Muscle layer of duodenum (tissue), 2 donors: Measurements from ENCODE around the gene B3GNT2.
A peak's percentile ranks its signal among the peaks of the same experiment; 100 is the strongest.
"Not testable (repeated sequence)": the region's sequence is repeated elsewhere in the genome, so short reads cannot be mapped to it uniquely, and the experiment has no call there.

Experiments
- H3K27ac ChIP-seq: one replicate; pipeline ENCODE4 v1.7.0; 2013; ENCODE audit warnings: mild to moderate bottlenecking, low read length
- H3K27me3 ChIP-seq: one replicate; pipeline ENCODE4 v1.7.0; 2013; ENCODE audit warnings: low read depth, mild to moderate bottlenecking, control low read depth, low read length
- H3K36me3 ChIP-seq, 2 donors: one replicate each; pipeline ENCODE4 v1.7.0; 2013; ENCODE audit warnings: low read length in 2 of 2, control low read depth in 1 of 2, mild to moderate bottlenecking in 1 of 2; ENCODE audit not compliant: insufficient read depth in 2 of 2, control insufficient read depth in 1 of 2
- H3K4me1 ChIP-seq, 2 donors: one replicate each; pipeline ENCODE4 v1.7.0; 2013; ENCODE audit warnings: low read length in 2 of 2, mild to moderate bottlenecking in 2 of 2, control low read depth in 1 of 2, moderate library complexity in 1 of 2; ENCODE audit not compliant: insufficient read depth in 2 of 2, control insufficient read depth in 1 of 2
- H3K4me3 ChIP-seq, 2 donors: one replicate each; pipeline ENCODE4 v1.7.0; 2013; ENCODE audit warnings: low read length in 2 of 2, low read depth in 1 of 2, mild to moderate bottlenecking in 1 of 2
- H3K9me3 ChIP-seq, 2 donors: one replicate each; pipeline ENCODE4 v1.7.0; 2013; ENCODE audit warnings: low read length in 2 of 2, control low read depth in 1 of 2, mild to moderate bottlenecking in 1 of 2; ENCODE audit not compliant: control insufficient read depth in 1 of 2
- donor health status: healthy.

B3GNT2 gene, protein sequence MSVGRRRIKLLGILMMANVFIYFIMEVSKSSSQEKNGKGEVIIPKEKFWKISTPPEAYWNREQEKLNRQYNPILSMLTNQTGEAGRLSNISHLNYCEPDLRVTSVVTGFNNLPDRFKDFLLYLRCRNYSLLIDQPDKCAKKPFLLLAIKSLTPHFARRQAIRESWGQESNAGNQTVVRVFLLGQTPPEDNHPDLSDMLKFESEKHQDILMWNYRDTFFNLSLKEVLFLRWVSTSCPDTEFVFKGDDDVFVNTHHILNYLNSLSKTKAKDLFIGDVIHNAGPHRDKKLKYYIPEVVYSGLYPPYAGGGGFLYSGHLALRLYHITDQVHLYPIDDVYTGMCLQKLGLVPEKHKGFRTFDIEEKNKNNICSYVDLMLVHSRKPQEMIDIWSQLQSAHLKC

DNA sequence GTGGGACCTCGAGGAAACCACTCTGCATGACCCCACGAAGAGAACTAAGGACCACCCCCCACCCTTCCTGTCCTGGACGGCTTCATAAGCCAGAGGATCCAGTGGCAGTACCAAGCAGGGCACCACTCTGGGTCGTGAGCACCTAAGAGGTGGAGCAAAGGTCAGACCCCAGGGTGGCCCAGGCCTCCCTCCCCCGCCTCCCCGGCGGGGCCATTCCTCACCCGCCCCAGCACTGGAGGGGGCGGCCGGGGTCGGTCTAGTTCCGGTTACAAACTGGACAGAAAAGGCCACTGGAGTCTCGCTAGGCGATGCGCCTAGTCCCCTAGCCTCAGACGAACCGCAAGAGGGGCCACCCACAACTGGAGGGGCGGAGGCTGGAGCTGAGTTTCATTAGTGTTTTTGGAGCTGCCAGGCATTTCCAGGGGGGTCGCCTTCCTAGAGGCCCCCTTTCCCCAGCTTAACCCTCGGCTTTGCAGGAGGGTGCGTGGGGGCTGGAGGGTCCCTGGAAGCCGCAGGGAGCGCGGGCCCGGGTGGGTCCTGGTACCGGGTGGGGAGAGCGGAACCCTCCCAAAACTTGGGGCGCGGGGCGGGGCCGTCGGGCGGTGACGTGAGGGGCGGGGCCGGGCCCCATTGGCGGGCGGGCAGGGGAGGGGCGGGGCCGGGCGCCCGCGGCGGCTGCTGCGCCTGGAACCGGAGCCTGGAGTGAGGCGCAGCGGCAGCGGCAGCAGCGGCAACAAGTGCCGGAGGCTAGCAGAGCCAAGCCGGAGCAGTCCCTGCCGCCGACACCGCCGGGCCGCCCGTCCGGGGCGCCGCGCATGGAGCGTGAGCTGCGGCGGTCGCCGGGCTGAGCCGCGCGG lies at the start of gene B3GNT2:
TSS of gene B3GNT2 (plus strand) at position 695 of the 857 bp plus-strand sequence. CDS start 26,106 bp downstream, outside the sequence.
- H3K4me3 ChIP-seq, result peak within 1 kb of the TSS; percentile 85 to 97
- no peaks in the 10 kb centered on the region for H3K9me3 ChIP-seq
- no peaks in the 10 kb centered on the region for H3K36me3 ChIP-seq
- no peaks in the 10 kb centered on the region for H3K27me3 ChIP-seq
- peak within 1 kb of the TSS; percentile 85 for H3K27ac ChIP-seq
- peaks cover 0 to 20% of the 10 kb centered on the region in 2 donors for H3K4me1 ChIP-seq

DNA sequence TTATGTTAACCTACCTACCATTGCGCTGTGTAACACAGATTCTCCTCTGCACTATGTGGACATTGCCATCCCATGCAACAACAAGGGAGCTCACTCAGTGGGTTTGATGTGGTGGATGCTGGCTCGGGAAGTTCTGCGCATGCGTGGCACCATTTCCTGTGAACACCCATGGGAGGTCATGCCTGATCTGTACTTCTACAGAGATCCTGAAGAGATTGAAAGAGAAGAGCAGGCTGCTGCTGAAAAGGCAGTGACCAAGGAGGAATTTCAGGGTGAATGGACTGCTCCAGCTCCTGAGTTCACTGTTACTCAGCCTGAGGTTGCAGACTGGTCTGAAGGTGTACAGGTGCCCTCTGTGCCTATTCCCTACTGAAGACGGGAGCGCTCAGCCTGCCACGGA lies 49.1 kb upstream of the B3GNT2 start:
- H3K27ac ChIP-seq, H3K4me1 ChIP-seq, H3K9me3 ChIP-seq, H3K4me3 ChIP-seq, H3K36me3 ChIP-seq, H3K27me3 ChIP-seq: not testable (repeated sequence)

DNA sequence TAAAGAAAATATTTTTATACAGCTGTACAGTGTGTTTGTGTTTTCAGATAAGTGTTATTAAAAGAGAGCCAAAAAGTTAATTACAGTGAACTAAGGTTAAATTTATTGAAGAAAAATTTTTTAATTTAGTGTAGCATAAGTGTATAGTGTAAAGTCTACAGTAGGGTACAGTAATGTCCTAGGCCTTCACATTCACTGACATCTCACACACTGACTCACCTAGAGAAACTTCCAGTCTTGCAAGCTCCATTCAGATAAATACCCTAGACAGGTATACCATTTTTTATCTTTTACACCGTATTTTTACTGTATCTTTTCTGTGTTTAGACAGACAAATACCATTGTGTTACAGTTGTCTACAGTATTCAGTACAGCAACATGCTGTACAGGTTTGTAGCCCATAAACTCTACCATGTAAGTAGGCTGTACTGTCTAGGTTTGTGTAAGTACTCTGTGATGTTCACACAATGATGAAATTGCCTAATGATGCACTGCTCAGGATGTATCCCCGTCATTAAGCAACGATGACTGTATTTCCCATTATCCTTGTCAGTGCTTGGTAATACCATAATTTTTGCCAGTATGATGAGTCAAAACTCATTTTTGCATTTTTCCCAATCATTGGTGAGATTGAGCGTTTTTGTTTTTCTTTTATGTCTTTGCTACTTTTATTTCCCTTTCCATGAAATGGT lies 48.2 kb upstream of the B3GNT2 start:
- Histone ChIP-seq H3K27ac (no peak overlapping the region), H3K36me3 (no peaks in the 10 kb centered on the region), H3K4me1 (no peaks in the 10 kb centered on the region), H3K9me3 (no peaks in the 10 kb centered on the region), H3K27me3 (no peaks in the 10 kb centered on the region), H3K4me3 (no peak overlapping the region)

DNA sequence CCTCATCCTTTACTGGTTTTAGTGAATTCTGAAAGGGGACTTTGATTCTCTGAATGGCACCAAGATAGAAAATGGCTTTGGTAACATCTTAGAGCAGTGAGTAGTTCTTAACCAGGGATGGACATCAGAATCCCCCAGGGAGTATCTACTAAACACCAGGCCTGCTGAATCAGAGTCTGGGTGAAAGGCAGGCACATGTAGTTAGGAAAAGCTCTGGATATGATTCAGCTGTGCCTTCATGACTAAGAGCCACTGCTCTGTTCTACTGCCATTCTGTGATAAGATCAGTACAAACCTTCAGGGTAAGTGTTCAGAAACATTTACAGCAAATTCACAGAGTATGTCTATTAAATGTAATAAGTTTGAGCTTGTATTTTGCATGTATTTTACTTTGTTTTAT lies 46.2 kb upstream of the B3GNT2 start:
- no peaks in the 10 kb centered on the region for H3K9me3 ChIP-seq
- H3K27ac ChIP-seq, result no peak overlapping the region
- no peaks in the 10 kb centered on the region for H3K36me3 ChIP-seq
- H3K4me3 ChIP-seq, result no peak overlapping the region
- no peaks in the 10 kb centered on the region for H3K27me3 ChIP-seq
- H3K4me1 ChIP-seq, result no peaks in the 10 kb centered on the region

DNA sequence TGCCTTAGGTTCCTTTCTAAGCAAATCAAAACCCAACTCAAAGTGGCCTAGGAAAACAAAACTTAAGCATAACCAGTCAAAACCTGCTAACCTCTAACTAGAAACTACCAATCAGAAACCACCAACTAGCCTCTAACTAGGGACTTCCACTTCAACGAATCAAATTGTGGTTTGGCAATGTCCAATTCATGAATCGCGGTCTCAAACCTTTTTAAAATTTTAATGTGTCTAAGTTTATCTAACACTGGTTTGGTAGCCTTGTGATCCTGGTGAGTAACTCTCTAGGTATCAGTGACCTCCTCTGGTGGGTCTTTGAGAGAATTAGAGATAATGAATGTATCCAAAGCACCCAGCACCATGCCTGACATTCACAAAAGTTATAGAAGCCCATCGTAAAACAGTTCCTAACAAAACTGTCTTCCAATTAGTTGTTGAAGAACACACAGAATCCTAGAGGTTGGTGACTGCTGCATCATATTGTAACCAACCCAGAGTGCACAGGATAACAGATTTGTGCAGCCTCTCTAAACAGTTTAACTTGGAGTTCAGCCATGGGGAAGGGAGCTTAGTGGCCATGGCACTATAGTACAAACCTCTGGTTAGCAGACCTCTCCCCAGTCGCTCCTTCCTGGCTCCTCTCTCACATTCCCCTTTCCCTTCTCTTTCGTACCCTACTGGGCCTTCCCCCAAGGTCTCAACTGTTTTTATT lies 45.2 kb upstream of the B3GNT2 start:
- Histone ChIP-seq H3K9me3 (no peaks in the 10 kb centered on the region), H3K4me3 (no peak overlapping the region), H3K27ac (no peak overlapping the region), H3K4me1 (no peaks in the 10 kb centered on the region), H3K27me3 (no peaks in the 10 kb centered on the region), H3K36me3 (no peaks in the 10 kb centered on the region)

DNA sequence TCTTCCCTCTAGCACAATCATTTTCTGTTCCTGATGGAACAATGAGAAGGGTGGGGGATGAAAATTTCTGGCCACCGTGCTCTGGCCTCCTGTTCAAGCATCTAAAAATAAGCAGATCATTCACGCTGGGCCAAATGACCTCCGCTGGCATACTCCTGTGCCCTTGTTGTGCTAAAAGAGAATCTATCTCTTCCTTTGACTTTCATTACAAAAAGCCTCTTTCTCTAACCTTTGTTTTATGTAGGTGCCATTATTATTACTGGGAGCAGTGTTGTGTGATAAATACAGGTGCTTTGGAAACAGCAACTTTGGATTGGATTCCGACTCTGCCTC lies 44.6 kb upstream of the B3GNT2 start:
- no peaks in the 10 kb centered on the region for H3K4me1 ChIP-seq
- H3K4me3 ChIP-seq, result no peak overlapping the region
- H3K27ac ChIP-seq, result no peak overlapping the region
- H3K27me3 ChIP-seq, result no peaks in the 10 kb centered on the region
- H3K36me3 ChIP-seq, result no peaks in the 10 kb centered on the region
- no peaks in the 10 kb centered on the region for H3K9me3 ChIP-seq

DNA sequence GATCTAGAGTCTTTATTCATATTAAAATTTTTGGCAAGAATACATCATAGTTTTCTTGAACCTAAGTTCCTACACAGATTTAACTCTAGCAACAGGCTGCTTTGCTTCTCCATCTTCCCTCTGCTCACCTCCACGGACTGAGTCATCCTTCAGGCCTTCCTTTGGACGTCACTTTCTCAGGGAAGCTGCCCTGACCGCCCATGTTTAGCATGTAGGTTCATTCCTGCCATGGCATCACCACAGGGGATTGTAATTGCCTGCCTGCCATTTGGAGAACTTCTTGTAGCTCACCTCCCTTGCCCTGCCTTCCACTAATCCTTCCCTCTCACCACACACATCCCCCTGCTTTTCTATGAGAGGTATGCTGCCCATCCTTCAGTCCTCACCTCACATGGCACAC lies 43.9 kb upstream of the B3GNT2 start:
- Histone ChIP-seq H3K27ac (no peak overlapping the region), H3K4me3 (no peak overlapping the region), H3K4me1 (no peaks in the 10 kb centered on the region), H3K27me3 (no peaks in the 10 kb centered on the region), H3K36me3 (no peaks in the 10 kb centered on the region), H3K9me3 (no peaks in the 10 kb centered on the region)

DNA sequence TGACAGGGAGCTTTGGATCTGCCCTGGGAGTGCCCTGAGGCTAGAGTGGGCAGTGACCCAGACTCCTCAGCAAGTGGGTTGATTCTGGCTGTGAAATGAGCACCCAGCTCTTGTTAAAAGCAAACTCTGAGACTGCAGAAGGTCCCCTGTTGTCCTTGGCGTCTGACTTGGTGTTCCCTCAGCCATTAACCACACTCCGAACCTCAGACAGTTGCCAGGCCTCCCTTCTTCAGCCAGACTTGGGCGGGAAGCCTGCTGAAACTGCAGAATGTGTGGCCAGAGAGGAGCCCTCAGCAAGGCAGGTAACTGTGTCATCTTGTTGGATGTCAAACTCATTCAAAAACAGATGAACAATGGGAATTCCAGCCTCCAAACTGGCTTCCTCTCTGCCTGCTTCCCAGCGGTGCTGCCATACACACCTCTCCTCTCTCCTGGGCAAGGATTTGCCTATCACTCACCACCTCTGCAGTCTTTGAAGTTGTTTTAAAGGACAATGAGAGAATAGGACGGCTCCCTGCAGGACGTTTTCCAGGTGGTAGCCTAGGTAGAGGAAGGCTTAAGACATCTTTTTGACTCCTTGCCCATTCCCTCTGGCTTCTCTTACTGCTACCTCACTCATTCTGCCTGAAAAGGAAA lies 38.9 kb upstream of the B3GNT2 start:
- no peaks in the 10 kb centered on the region for H3K36me3 ChIP-seq
- no peaks in the 10 kb centered on the region for H3K27me3 ChIP-seq
- no peaks in the 10 kb centered on the region for H3K4me1 ChIP-seq
- no peak overlapping the region for H3K27ac ChIP-seq
- no peaks in the 10 kb centered on the region for H3K9me3 ChIP-seq
- no peak overlapping the region for H3K4me3 ChIP-seq

DNA sequence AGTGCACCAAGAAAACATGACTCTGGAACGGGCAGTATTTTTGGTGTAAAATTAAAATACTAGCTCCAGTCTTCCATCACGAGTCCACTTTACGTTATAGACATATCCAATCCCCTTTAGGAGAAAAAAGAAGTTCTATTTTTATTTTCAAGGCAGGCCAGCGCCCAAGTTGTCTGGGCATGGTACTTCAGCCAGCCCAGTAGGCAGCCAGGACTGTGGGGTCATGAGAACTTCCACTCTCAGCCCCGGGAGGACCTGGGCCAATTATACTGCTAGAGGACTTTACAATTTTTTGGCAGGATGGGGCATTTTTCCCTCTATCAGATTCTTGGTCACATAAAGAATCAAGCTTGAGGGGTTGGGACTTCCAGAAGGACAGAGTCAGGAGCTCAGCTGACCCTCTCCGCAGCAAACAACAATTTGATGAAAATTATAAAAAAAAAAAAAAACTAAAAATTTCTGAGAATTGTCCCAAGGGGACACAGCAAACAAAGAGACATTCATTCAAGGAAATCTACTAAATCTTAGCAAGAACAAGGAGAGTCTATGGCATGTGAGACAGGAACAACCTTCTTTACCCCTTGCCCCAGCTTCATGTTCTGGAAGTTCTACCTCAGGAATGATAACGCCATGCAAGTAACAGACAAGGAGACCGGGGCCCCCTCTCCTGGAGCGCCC lies 37.3 kb upstream of the B3GNT2 start:
- Histone ChIP-seq H3K36me3 (no peaks in the 10 kb centered on the region), H3K4me3 (no peak overlapping the region), H3K27me3 (no peaks in the 10 kb centered on the region), H3K27ac (no peak overlapping the region), H3K4me1 (no peaks in the 10 kb centered on the region), H3K9me3 (no peaks in the 10 kb centered on the region)

DNA sequence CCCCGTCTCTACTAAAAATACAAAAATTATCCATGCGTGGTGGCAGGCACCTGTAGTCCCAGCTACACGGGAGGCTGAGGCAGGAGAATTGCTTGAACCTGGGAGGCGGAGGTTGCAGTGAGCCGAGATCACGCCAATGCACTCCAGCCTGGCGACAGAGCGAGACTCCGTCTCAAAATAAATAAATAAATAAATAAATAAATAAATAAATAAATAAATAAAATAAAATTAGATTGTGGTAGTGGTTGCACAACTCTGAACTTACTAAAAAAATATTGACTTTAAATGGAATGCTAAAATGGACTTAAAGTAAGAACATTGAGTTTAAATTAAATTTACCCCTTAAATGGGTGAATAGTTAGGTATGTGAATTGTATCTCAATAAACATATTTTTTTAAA lies 35.2 kb upstream of the B3GNT2 start:
- not testable (repeated sequence) for H3K4me1 ChIP-seq, H3K27me3 ChIP-seq, H3K36me3 ChIP-seq, H3K4me3 ChIP-seq, H3K27ac ChIP-seq, H3K9me3 ChIP-seq
